ENCODE data around the gene LBR. TPM values are rescaled to one million over a fixed set of nuclear protein-coding genes. Genes with fewer than 3 reads are reported as not detected.

Gene LBR
- total RNA-seq, 3 donors from 2014 or later, result 20.3 to 36.1 (median 29.6) TPM

GRCh38 chr1:225409051-225409450 lies 18.8 kb downstream of the LBR start:
- Histone ChIP-seq H3K4me3 (no peak overlapping the region), H3K27me3 (no peaks in the 10 kb centered on the region), H3K27ac (no peak overlapping the region), H3K9me3 (no peaks in the 10 kb centered on the region), H3K36me3 (no peaks in the 10 kb centered on the region), H3K4me1 (no peaks in the 10 kb centered on the region)
- DNase-seq (ENCODE audit: low spot score in 2 of 2), result no peak
- intact Hi-C loops (cut with DNase I; ENCODE audit: low total_unique reads), result no loop called here
- TF ChIP-seq POLR2A (IDR thresholded peaks at IDR 0.05) (no peak), POLR2AphosphoS5 (IDR thresholded peaks at IDR 0.05) (no peak), CTCF (IDR thresholded peaks at IDR 0.05) (no peak)

- H3K36me3 ChIP-seq, result no peaks in the 10 kb centered on the region
- no peak overlapping the region for H3K4me3 ChIP-seq
- H3K9me3 ChIP-seq, result no peaks in the 10 kb centered on the region
- H3K4me1 ChIP-seq, result no peaks in the 10 kb centered on the region
- no peak for TF ChIP-seq POLR2A (IDR thresholded peaks at IDR 0.05)
- intact Hi-C loops (cut with DNase I; ENCODE audit: low total_unique reads), result no loop called here
- H3K27ac ChIP-seq, result no peak overlapping the region
- no peaks in the 10 kb centered on the region for H3K27me3 ChIP-seq
- DNase-seq (ENCODE audit: low spot score in 2 of 2), result no peak
Measured at GRCh38 chr1:225408249-225408648, 19.6 kb downstream of the LBR start.

- Histone ChIP-seq H3K36me3 (no peaks in the 10 kb centered on the region), H3K27me3 (no peaks in the 10 kb centered on the region), H3K27ac (no peak overlapping the region), H3K4me1 (no peaks in the 10 kb centered on the region), H3K4me3 (no peak overlapping the region), H3K9me3 (no peaks in the 10 kb centered on the region)
- no peak for DNase-seq (ENCODE audit: low spot score in 2 of 2)
- intact Hi-C loops (cut with DNase I; ENCODE audit: low total_unique reads), result no loop called here
- TF ChIP-seq POLR2A (IDR thresholded peaks at IDR 0.05) (no peak), POLR2AphosphoS5 (IDR thresholded peaks at IDR 0.05) (no peak), CTCF (IDR thresholded peaks at IDR 0.05) (no peak)
Measured at GRCh38 chr1:225407755-225408154, 20.1 kb downstream of the LBR start.

- no peak overlapping the region for H3K4me3 ChIP-seq
- no peaks in the 10 kb centered on the region for H3K9me3 ChIP-seq
- no peaks in the 10 kb centered on the region for H3K36me3 ChIP-seq
- H3K27ac ChIP-seq, result no peak overlapping the region
- no peak for DNase-seq (ENCODE audit: low spot score in 2 of 2)
- intact Hi-C loops (cut with DNase I; ENCODE audit: low total_unique reads), result no loop called here
- H3K27me3 ChIP-seq, result no peaks in the 10 kb centered on the region
- TF ChIP-seq POLR2A (IDR thresholded peaks at IDR 0.05), result no peak
- TF ChIP-seq CTCF (IDR thresholded peaks at IDR 0.05), result no peak
- no peak for TF ChIP-seq POLR2AphosphoS5 (IDR thresholded peaks at IDR 0.05)
- H3K4me1 ChIP-seq, result no peaks in the 10 kb centered on the region
Measured at GRCh38 chr1:225406976-225407725, 20.7 kb downstream of the LBR start.

- no peak overlapping the region for H3K4me3 ChIP-seq
- no peaks in the 10 kb centered on the region for H3K27me3 ChIP-seq
- no peak for TF ChIP-seq CTCF (IDR thresholded peaks at IDR 0.05)
- DNase-seq (ENCODE audit: low spot score in 2 of 2), result no peak
- no peaks in the 10 kb centered on the region for H3K36me3 ChIP-seq
- no peaks in the 10 kb centered on the region for H3K9me3 ChIP-seq
- intact Hi-C loops (cut with DNase I; ENCODE audit: low total_unique reads), result no loop called here
- H3K27ac ChIP-seq, result no peak overlapping the region
- H3K4me1 ChIP-seq, result no peaks in the 10 kb centered on the region
Measured at GRCh38 chr1:225400968-225401367, 26.9 kb downstream of the LBR start.
